B cell (primary cell): Measurements from ENCODE around the gene GFPT1.

Experiments used
- EZH2 ChIP-seq: IDR thresholded peaks from 2 replicates; pipeline ENCODE4 v1.6.1; 2012; ENCODE audit warnings: borderline replicate concordance, low read depth, mild to moderate bottlenecking, moderate library complexity, low read length; ENCODE audit not compliant: insufficient read depth, poor library complexity, severe bottlenecking
- TF ChIP-seq, protein P1 (sequence below): fragments of 200-600 bp; IDR thresholded peaks from one replicate; pipeline ENCODE4 v1.8.0; 2022; ENCODE audit warnings: antibody characterized with exemption, mild to moderate bottlenecking

DNA sequence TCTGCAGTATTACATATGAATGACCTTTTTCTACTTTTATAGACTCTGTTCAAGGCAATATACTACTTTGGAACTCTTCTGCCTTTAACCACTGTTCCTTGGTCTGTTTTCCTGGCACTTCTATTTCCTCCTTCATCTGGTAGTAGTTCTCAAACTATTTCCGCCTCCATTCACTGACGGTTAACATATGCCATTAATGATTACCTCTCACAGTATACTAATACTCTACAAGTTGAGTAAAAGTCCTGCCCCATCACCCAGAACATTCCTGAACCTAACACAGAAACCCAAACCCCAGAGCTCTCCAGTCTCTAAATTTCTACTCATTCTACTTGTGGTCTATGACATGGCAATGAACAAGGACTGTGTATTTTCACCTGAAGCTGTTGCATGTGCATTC is 4.5 kb downstream of the GFPT1 start:
- TF ChIP-seq, protein P1, sequence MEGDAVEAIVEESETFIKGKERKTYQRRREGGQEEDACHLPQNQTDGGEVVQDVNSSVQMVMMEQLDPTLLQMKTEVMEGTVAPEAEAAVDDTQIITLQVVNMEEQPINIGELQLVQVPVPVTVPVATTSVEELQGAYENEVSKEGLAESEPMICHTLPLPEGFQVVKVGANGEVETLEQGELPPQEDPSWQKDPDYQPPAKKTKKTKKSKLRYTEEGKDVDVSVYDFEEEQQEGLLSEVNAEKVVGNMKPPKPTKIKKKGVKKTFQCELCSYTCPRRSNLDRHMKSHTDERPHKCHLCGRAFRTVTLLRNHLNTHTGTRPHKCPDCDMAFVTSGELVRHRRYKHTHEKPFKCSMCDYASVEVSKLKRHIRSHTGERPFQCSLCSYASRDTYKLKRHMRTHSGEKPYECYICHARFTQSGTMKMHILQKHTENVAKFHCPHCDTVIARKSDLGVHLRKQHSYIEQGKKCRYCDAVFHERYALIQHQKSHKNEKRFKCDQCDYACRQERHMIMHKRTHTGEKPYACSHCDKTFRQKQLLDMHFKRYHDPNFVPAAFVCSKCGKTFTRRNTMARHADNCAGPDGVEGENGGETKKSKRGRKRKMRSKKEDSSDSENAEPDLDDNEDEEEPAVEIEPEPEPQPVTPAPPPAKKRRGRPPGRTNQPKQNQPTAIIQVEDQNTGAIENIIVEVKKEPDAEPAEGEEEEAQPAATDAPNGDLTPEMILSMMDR: no peak
- TF ChIP-seq EZH2: no peak
